Coronary artery (tissue), 2 donors: ENCODE data around the gene VGLL4.

Experiments used
- DNase-seq: peaks from one replicate; pipeline ENCODE4 v3.0.0-alpha.2; 2017; ENCODE audit warnings: low spot score
- H3K27ac ChIP-seq, 2 donors: fragments of 200-600 bp; sonication (generic); one replicate each; pipeline ENCODE4 v1.5.1; 2016 to 2019
- H3K4me3 ChIP-seq: fragments of 200-600 bp; sonication (generic); 2 replicates; pipeline ENCODE4 v1.5.1; 2016; ENCODE audit warnings: mild to moderate bottlenecking, moderate library complexity
- CTCF ChIP-seq: fragments of 200-600 bp; sonication (generic); IDR thresholded peaks from one replicate; pipeline ENCODE4 v1.5.1; 2019; ENCODE audit warnings: antibody characterized with exemption

VGLL4 gene

DNA sequence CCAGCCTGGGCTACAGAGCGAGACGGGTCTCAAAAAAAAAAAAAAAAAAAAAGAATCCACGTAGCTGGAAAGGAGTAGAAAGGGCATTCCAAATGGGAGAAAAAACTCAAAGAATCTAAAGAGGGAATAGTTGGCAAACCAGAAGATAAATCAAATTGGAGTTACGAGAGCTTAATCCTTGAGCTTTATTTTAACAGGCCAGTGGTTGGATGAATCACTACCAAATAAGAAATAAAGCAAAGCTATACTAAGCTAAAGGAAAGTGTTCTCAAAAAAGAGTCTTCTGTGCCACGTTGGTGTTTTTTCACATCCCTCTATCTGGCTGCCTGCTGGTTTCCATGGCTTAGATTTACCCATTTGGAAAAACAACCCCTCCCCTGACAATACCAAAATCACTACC, 14.0 kb downstream of the VGLL4 start:
- no peak for TF ChIP-seq CTCF
- no peak for DNase-seq
- Histone ChIP-seq H3K27ac (peak overlapping the region; percentile 13 to 35), H3K4me3 (no peak overlapping the region)

- TF ChIP-seq CTCF = no peak
Observed at GRCh38 chr3:11627612-11628011, 16.1 kb downstream of the VGLL4 start.

DNA sequence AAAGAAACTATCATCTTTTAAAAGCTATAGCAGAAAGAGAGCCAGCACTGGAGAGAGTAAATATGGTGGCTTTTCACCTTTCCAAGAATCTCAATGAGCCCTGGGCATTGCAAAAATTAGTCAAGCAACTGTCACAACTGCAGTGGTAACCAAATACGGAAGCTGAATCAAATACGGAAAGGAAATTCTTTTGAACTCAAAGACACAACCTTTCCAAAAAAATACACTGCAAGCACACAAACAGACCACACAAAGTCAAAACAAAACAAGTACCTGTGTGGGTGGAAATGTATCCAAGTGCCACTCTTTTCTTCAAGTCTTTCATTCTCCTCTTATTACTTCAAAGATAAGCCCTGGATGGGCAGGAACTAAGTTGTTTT, 17.6 kb downstream of the VGLL4 start:
- no peak for TF ChIP-seq CTCF
- H3K27ac ChIP-seq = peak overlapping the region in 1 of 2 donors; percentile 33
- no peak overlapping the region for H3K4me3 ChIP-seq
- DNase-seq = no peak

More at GRCh38 chr3:11627612-11628011, 16.1 kb downstream of the VGLL4 start:
- no peak for DNase-seq
- Histone ChIP-seq H3K27ac (no peak overlapping the region), H3K4me3 (no peak overlapping the region)

DNA sequence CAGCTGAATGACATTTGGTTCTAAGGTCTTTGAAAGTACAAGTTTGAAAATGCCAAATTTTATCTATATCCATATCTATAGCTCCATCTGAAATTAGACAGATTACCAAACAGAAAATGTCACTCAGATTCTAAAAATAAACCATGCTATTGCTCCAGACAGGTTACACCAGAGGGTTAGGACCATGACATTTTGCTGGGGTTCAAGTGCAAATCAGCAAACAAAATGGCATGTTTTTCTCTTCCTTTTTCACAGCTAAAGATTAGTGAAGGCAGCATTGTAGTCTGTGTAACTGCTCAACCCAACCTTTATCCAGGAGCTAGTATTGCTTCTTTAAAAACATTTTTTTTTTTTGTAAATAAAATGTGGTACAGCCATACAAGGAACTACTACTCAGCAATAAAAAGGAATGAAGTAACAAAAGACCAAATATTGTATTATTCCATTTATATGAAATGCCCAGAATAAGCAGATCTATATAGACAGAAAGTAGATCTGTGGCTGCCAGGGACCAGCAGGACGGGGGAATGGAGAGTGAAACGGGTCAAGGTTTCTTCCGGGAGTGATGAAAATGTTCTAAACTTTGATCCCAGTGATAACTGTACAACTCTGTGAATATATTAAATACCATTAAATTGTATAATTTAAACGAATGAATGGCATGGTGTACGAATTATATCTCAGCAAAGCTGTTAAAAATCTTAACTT, 18.2 kb downstream of the VGLL4 start:
- no peak overlapping the region for H3K27ac ChIP-seq
- TF ChIP-seq CTCF = no peak
- no peak overlapping the region for H3K4me3 ChIP-seq
- DNase-seq = no peak

DNA sequence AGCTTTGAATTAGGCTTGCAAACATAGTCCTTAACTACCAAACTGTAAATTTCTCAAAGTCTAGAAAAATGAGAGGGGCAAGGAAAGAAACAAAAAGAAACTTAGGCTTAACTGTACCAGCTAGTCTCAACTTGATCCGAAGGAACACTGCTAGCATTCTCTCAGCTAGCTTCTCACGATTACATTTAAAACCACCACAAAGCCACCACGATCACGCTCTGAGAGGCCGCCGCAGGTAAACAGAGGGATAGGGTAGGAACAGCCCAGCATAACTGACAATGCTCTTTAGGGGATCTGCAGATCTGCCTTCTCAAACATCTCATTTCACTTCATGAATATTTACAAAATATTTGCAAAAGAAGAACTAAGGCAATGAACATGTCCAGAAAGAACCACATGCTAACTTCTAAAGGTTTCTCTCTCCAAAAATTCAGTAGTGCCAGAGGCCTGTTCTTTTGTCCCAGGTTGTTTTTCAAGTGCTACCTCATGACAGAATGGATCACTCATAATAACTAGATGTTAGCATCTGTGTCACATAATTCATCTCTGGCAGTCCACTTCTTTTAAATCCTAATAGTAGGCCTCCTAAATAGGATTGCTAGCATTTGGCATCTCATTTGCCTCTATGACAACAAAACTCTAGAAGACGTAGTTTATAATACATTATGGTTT, 18.9 kb downstream of the VGLL4 start:
- H3K27ac ChIP-seq = peak overlapping the region in 1 of 2 donors; percentile 7
- DNase-seq = no peak
- no peak for TF ChIP-seq CTCF
- no peak overlapping the region for H3K4me3 ChIP-seq

- no peak for DNase-seq
- TF ChIP-seq CTCF = no peak
- Histone ChIP-seq H3K27ac (no peak overlapping the region), H3K4me3 (no peak overlapping the region)
Observed at GRCh38 chr3:11624161-11624560, 19.6 kb downstream of the VGLL4 start.
